Measurements from ENCODE around the gene TIMM13. TPM values are rescaled to one million over a fixed set of nuclear protein-coding genes. Genes with fewer than 3 reads are reported as not detected.

The TIMM13 gene
- total RNA-seq, 4 donors from 2014 or later = 34.2 to 52.8 (median 44.9) TPM

- no peak overlapping the region for H3K4me3 ChIP-seq (ENCODE audit: low read depth, poor library complexity, severe bottlenecking)
- DNase-seq (ENCODE audit: low spot score in 2 of 2) = no peak
- intact Hi-C loops (cut with DNase I; ENCODE audit: low total_unique reads) = no loop called here
- TF ChIP-seq, protein P1, sequence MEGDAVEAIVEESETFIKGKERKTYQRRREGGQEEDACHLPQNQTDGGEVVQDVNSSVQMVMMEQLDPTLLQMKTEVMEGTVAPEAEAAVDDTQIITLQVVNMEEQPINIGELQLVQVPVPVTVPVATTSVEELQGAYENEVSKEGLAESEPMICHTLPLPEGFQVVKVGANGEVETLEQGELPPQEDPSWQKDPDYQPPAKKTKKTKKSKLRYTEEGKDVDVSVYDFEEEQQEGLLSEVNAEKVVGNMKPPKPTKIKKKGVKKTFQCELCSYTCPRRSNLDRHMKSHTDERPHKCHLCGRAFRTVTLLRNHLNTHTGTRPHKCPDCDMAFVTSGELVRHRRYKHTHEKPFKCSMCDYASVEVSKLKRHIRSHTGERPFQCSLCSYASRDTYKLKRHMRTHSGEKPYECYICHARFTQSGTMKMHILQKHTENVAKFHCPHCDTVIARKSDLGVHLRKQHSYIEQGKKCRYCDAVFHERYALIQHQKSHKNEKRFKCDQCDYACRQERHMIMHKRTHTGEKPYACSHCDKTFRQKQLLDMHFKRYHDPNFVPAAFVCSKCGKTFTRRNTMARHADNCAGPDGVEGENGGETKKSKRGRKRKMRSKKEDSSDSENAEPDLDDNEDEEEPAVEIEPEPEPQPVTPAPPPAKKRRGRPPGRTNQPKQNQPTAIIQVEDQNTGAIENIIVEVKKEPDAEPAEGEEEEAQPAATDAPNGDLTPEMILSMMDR (IDR thresholded peaks at IDR 0.05) = no peak
- no peak for TF ChIP-seq POLR2A (IDR thresholded peaks at IDR 0.05)
- WGBS, 2 donors = 89 to 95% methylated on average over 22 to 33 of the region's 42 CpGs
These were observed 7.4 kb upstream of the TIMM13 start for GRCh38 chr19:2434721-2435265.

DNA sequence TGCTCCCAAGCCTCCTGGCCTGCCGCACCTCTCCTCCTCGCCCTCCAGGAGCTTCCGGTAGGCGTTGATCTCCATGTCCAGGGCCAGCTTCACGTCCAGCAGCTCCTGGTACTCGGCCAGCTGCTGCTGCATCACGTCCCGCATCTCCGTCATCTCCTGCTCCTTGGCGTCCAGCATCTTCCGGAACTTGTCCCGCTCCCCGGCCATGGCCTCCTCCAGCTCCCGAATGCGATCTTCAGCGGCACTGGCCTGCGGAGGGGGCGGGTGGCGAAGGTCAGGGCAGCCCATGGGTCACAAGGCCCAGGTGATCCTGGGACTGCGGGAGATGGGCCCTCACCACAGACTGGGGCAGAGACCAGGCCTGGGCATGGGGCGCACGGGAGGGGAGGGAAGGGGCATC is 6.9 kb upstream of the TIMM13 start:
- TF ChIP-seq, protein P1 (IDR thresholded peaks at IDR 0.05) = no peak
- 96 to 97% methylated on average over 21 to 22 of the region's 22 CpGs for WGBS, 2 donors

DNA sequence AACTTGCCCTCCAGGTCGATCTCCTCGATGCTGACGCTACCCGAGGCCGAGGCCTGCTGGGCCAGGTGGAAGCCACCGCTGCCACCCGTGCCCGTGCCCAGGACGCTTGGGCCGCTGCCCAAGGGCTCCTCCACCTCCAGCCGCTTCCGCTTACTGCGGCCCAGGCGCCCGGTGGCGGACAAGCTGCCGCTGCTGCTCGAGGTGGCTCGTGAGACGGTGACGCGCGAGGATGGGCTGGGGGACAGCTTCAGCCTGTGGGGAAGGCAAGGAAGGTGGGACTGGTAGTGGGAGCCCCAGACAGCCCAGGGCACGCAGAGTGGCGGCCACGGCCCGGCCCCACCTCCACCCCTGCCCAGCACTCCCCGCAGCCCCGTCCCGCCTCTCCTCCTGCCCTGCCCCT is 6.5 kb upstream of the TIMM13 start:
- DNase-seq (ENCODE audit: low spot score in 2 of 2) = no peak
- intact Hi-C loops (cut with DNase I; ENCODE audit: low total_unique reads) = no loop called here
- H3K4me3 ChIP-seq (ENCODE audit: low read depth, poor library complexity, severe bottlenecking) = no peak overlapping the region
- TF ChIP-seq, protein P1 (IDR thresholded peaks at IDR 0.05) = no peak
- 95 to 97% methylated on average over 28 to 30 of the region's 30 CpGs for WGBS, 2 donors

More for the DNA sequence above, 6.9 kb upstream of the TIMM13 start:
- intact Hi-C loops (cut with DNase I; ENCODE audit: low total_unique reads) = no loop called here
- no peak for DNase-seq (ENCODE audit: low spot score in 2 of 2)
- H3K4me3 ChIP-seq (ENCODE audit: low read depth, poor library complexity, severe bottlenecking) = no peak overlapping the region

- TF ChIP-seq, protein P1 (IDR thresholded peaks at IDR 0.05) = no peak
- TF ChIP-seq POLR2A (IDR thresholded peaks at IDR 0.05) = no peak
- intact Hi-C loops (cut with DNase I; ENCODE audit: low total_unique reads) = no loop called here
- H3K4me3 ChIP-seq (ENCODE audit: low read depth, poor library complexity, severe bottlenecking) = no peak overlapping the region
- no peak for DNase-seq (ENCODE audit: low spot score in 2 of 2)
- 98% methylated on average over 23 to 25 of the region's 25 CpGs for WGBS, 2 donors
These were observed 4.9 kb upstream of the TIMM13 start for GRCh38 chr19:2432131-2432848.

- no peak for DNase-seq (ENCODE audit: low spot score in 2 of 2)
- no peak overlapping the region for H3K4me3 ChIP-seq (ENCODE audit: low read depth, poor library complexity, severe bottlenecking)
- WGBS, 2 donors = 91 to 93% methylated on average over 31 to 32 of the region's 37 CpGs
- intact Hi-C loops (cut with DNase I; ENCODE audit: low total_unique reads) = no loop called here
- TF ChIP-seq, protein P1 (IDR thresholded peaks at IDR 0.05) = no peak
- TF ChIP-seq POLR2A (IDR thresholded peaks at IDR 0.05) = no peak
These were observed 4.1 kb upstream of the TIMM13 start for GRCh38 chr19:2431318-2432055.

All from lower leg skin (tissue), 4 donors.